HG02798 (cell line): ENCODE data around the gene PIWIL1.

Source experiments
- ATAC-seq: cut with Tn5 transposase; IDR thresholded peaks from one replicate; pipeline ENCODE4 v1.9.1; 2021; ENCODE audit warnings: mild to moderate bottlenecking; ENCODE audit not compliant: unreplicated experiment, poor library complexity

PIWIL1 gene

GRCh38 chr12:130337488-130338303, at the start of gene PIWIL1:
TSS of gene PIWIL1 (plus strand) at chr12:130337887. CDS start at chr12:130342592, 4,705 bp downstream.
- no peak for ATAC-seq

DNA sequence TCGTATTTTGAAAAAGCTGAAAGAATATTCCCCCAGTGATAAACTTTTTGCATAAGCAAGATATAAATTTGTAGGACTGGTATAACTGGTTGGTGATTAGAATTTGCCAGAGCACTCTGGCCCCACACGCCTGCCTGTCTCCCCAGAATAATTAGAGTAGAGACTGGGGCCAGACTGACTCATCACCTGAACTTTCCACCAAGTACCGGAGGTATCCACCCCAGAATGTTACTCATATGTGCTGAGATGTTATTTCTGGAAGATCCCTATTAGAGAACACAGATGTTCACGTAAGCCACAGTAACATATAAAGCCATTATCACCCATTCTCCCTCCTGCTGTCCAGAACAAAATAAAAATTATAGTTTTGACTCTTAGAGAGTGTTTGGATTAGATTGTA, 49.5 kb upstream of the PIWIL1 start:
- ATAC-seq, result no peak

DNA sequence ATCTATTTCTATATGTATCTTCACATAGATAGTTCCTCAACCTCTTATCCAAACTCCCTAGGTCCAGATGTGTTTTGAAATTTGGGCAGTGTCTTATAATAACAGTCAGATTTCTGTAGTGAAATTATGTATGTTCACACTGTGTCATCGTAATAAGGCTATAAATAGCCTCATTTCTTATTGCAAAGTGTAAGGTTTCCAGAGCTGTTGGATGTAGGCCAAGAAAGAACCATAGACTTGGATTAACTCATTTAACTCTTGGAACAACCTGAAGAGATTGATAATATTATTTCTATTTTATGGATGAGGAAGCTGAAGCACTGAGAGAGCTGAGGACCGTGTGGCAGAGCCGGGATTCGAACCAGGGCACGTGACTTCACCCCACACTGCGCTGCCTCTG, 49.0 kb upstream of the PIWIL1 start:
- no peak for ATAC-seq

DNA sequence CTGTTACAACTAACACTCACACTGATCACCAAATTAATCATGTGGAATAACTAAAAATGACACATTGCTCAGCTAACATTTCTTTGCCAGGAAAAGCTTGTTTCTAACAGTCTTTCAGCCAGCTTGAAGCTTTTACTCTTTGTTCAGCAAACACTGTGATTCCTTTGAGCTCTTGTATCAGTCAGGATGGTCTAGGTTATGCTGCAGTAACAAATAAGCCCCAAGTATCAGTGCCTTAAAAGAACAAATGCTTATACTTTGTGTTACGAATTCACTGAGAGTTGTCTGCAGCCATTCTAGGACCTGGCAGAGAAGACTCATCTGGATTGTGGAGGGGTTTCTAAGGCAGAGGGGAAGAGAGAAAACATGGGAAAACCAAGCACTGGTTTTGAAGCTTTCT, 47.6 kb upstream of the PIWIL1 start:
- no peak for ATAC-seq

GRCh38 chr12:130298322-130299021, 39.2 kb upstream of the PIWIL1 start:
- no peak for ATAC-seq

DNA sequence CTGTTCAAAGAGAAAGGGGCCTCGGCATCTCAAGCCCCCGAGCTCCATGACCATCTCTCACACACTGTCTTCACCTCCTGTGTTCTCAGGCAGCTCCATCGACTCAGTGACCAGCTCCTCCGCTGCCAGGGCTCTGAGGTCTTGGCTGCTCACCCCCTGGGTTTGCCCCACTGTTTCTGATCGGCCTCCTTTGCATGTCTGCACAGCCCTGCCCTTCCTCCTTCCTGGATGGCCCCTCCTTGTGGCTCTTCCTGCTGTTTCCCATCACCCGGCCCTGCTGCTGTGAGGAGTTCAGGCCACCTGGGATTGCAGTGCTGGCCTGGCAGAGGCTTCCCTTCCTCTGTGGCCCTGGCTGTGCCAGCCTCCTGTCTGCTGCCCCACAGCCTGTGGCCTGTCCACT, 38.1 kb upstream of the PIWIL1 start:
- no peak for ATAC-seq

GRCh38 chr12:130300090-130300489, 37.6 kb upstream of the PIWIL1 start:
- ATAC-seq, result no peak

DNA sequence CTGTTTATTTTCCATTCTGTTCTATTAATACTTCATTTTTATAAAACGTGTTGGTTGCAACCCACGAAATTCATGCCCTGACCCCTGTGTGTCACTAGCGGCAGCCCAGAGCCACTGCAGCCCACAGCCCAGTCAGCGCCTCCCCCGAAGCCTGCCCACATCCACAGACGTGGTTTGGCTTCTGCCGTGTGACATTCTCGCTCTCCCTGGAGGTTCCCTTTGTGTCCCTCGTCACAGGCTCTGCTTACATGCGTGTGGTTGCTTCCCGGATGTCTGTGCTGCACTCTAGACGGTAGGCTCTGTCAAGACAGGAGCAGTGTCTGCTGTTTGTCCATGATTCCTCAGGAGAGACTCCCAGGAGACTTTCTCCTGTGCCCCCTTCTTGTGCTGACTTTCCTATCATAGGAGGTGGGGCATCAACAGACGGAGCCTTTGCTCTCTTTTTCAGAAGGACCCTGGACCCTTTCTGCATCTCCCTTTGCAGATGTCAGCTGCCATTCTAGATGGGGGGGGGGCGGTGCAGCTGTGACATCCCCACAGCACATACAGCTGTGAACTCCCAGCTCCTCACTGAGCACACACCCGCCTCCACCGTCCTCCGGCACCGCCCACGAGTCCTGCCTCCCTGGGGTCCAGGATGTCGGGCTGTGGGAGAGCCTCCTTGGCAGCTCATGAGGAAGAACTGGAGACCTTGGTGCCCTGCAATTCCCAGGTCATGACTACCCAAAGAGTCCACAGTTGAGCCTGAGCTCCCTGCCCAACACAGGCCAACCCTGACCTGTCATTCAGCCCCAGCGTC, 36.8 kb upstream of the PIWIL1 start:
- no peak for ATAC-seq

DNA sequence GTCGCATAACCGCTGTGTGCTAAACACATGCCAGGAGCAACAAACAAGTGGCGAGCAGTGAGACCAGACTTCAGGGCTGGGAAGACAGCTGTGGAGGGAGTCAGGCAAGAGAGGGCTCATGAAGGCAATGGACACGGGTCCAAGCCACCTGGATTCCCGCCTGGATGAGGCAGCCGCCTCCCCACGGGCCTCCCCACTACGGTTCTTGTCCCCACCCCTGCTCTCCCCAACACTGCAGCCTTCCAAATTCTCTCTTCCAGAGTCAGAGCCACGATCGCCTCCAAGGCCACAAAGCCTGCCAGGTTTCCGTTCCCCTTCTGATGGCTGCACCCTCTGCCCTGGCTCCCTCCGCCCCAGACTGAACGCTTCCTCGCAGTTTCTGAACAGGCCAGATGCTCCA, 36.1 kb upstream of the PIWIL1 start:
- ATAC-seq, result no peak

DNA sequence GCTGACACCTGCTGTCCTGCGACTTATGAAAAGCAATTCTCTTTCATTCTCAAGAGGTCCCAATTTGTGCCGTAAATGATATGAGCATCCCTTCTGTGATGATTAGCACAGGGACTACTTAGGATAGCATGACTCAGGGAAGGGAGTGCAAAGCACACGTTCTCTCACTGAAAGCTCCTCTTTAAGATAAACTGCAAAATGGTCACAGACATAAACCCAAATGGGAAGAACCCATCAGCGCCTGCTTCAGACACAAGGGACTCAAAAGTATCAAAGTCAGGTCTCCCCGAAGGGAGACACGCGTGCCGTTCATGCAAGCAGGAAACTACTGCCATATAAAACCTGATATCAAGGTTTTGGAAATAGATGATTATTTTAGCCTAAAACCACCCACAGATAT, 33.9 kb upstream of the PIWIL1 start:
- ATAC-seq, result no peak

DNA sequence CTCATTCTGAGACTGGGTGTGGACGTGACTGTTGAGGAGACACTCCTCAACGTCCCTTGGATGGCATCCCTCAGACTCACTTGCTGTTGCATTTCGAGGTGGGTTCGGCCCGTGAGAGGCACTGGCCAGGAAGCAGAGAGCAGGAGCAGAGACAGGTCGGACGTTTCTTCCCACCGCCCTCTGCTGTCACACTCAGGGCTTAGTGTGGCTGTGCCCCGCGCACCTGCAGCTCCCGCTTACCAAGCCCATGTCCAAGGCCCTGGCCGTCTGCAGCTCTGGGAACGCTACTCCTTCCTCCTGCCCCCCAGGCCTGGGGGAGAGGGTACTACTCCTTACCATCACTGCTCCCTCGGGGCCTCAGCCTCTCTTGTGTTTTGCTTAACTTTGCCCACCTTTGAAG, 29.8 kb upstream of the PIWIL1 start:
- ATAC-seq, result no peak

GRCh38 chr12:130308393-130308792, 29.3 kb upstream of the PIWIL1 start:
- ATAC-seq, result no peak

- no peak for ATAC-seq
Observed at GRCh38 chr12:130316251-130316650, 21.4 kb upstream of the PIWIL1 start.

- no peak for ATAC-seq
Observed at GRCh38 chr12:130320536-130320935, 17.2 kb upstream of the PIWIL1 start.

DNA sequence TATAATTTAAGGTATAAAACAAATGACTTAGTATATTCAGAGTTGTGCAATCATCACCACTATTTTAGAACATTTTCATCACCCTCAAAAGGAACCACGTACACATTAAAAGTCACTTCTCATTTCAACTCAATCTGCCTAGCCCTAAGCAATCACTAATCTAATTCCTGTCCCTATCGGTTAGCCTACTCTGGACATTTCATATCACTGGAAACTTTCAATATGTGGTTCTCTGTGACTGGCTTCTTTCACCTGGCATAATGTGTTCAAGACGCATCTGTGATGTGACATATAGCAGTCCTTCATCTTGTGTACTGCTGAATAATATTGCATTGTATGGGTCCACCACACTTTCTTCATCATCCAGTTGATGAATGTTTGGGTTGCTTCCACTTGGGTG, 15.4 kb upstream of the PIWIL1 start:
- ATAC-seq, result no peak

GRCh38 chr12:130330685-130331084, 7.0 kb upstream of the PIWIL1 start:
- ATAC-seq, result no peak

DNA sequence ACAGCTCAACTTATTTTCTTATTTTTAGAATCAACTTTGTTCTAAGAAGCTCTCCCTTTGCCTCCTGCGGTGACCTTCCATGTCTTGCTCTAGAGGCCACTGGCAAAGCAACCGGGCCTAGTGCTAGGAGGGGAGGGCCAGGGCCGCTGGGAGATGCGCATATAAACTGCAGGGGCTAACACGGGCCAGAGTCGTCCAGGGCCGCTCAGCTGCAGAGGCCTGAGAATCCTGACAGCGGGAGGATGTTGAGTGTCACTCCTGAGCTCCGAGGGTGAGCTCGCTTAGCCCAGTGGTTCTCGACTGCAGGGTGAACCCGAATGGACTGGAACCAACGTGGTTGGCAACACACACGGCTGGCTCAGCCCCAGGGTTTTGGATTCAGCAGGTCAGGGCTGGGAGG, 6.5 kb upstream of the PIWIL1 start:
- ATAC-seq, result no peak

- no peak for ATAC-seq
Observed at GRCh38 chr12:130333341-130333740, 4.3 kb upstream of the PIWIL1 start.

DNA sequence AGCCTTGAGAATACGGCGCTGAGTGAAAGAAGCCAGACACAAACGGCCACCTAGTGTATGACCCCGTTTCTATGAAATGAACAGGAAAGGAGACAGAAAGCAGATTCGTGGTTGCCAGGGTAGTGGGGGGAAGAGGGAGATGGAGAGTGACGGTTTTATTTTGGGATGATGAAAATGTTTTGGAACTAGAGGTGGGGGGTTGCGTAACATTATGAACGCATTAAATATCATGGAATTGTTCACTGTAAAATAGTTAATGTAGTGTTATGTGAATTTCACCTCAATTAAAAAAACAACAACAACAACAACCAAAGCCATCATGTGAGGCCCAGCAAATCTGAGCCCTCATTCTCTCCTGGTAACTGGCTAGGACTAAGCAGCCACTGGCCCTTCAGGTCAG, 3.3 kb upstream of the PIWIL1 start:
- ATAC-seq, result no peak

DNA sequence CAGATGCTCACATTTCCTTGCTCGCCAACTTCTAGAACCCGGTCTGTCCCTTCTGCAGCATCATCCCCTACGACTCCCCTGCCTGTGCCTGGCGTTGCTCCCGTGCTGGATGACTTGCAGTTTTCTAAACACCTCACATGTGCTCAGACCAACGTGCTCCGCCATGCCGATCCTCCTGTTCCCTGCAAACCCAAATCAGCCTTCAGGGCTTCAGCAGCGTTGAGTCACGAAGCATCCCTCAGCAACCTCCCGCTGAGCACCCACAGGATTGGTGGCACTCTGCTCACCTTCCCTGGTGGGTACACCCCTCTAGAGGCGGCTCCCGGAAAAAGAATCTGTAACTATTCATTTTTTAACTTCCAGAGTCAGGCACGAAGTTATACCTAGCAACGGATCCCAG, 2.8 kb upstream of the PIWIL1 start:
- no peak for ATAC-seq
